PC-9 (cell line): Measurements from ENCODE around the gene PNO1. TPM values are rescaled to one million over a fixed set of nuclear protein-coding genes. Genes with fewer than 3 reads are reported as not detected.

ENCODE experiments used
- BruUV-seq: library from RNA; stranded (reverse); fragments of 400-500 nt; replicated peaks from 2 replicates; lab custom pipeline; 2021; lab: Mats Ljungman, UMichigan
- CTCF ChIA-PET: fragments of 300-600 bp; sonication (Branson Sonifier 250); formaldehyde crosslinking; loops from one replicate; lab custom pipeline; 2022; ENCODE audit warnings: antibody characterized with exemption; lab: Charles Lee
- POLR2A ChIA-PET: fragments of 300-600 bp; sonication (Branson Sonifier 250); formaldehyde crosslinking; loops from one replicate; lab custom pipeline; 2022; ENCODE audit warnings: antibody characterized with exemption; ENCODE audit not compliant: unreplicated experiment; lab: Charles Lee
- DNase-seq, 2 experiments: peaks; one replicate each; pipeline versions ENCODE4 v3.0.0 to v3.0.0-alpha.2; 2015 to 2022; ENCODE audit warnings: mixed read lengths in 1 of 2
- H2AFZ ChIP-seq: fragments of 200-600 bp; sonication (generic); 2 replicates; pipeline ENCODE4 v1.8.1; 2017; ENCODE audit warnings: antibody characterized with exemption
- H3F3A ChIP-seq: fragments of 200-600 bp; sonication (generic); 2 replicates; pipeline ENCODE4 v1.8.1; 2017; ENCODE audit warnings: antibody characterized with exemption, mild to moderate bottlenecking, low read depth; ENCODE audit not compliant: insufficient read depth
- H3K27ac ChIP-seq: fragments of 200-600 bp; sonication (generic); 2 replicates; pipeline ENCODE4 v1.6.1; 2016; ENCODE audit warnings: mixed run types
- H3K27me3 ChIP-seq: fragments of 200-600 bp; sonication (generic); 2 replicates; pipeline ENCODE4 v1.6.1; 2016; ENCODE audit warnings: low read depth, mixed run types; ENCODE audit not compliant: insufficient read depth
- H3K36me3 ChIP-seq: fragments of 200-600 bp; sonication (generic); 2 replicates; pipeline ENCODE4 v1.6.1; 2016; ENCODE audit warnings: low read depth, mixed run types
- H3K4me1 ChIP-seq: fragments of 200-600 bp; sonication (generic); replicated peaks from 2 replicates; pipeline ENCODE4 v1.6.1; 2016; ENCODE audit warnings: mixed run types; ENCODE audit not compliant: insufficient read depth
- H3K4me2 ChIP-seq: fragments of 200-600 bp; sonication (generic); 2 replicates; pipeline ENCODE4 v1.6.1; 2017; ENCODE audit warnings: mixed run types
- H3K4me3 ChIP-seq: fragments of 200-600 bp; sonication (generic); 2 replicates; pipeline ENCODE4 v1.6.1; 2016; ENCODE audit warnings: mixed run types
- H3K79me2 ChIP-seq: fragments of 200-600 bp; sonication (generic); 2 replicates; pipeline ENCODE4 v1.6.1; 2017; ENCODE audit warnings: low read depth, mixed run types
- H3K9me2 ChIP-seq: fragments of 200-600 bp; sonication (generic); 2 replicates; pipeline ENCODE4 v1.8.1; 2017; ENCODE audit warnings: mild to moderate bottlenecking; ENCODE audit not compliant: insufficient read depth
- H3K9me3 ChIP-seq: fragments of 200-600 bp; sonication (generic); 2 replicates; pipeline ENCODE4 v1.8.1; 2016; ENCODE audit warnings: low read depth; ENCODE audit not compliant: insufficient read depth
- H4K20me1 ChIP-seq: fragments of 200-600 bp; sonication (generic); 2 replicates; pipeline ENCODE4 v1.8.1; 2017; ENCODE audit not compliant: insufficient read depth
- CTCF ChIP-seq: fragments of 200-600 bp; sonication (generic); conservative IDR thresholded peaks from 2 replicates; pipeline ENCODE4 v1.6.1; 2017; ENCODE audit warnings: mixed run types, antibody characterized with exemption, mild to moderate bottlenecking, moderate library complexity
- EZH2 ChIP-seq: fragments of 200-600 bp; sonication (generic); IDR thresholded peaks from 2 replicates; pipeline ENCODE4 v1.8.0; 2017; ENCODE audit warnings: antibody characterized with exemption, low read depth
- intact Hi-C: fragments of 100-400 bp; cut with micrococcal nuclease; formaldehyde crosslinking; loops from one replicate; pipeline ENCODE4 v1.10.0; 2022; ENCODE audit not compliant: unreplicated experiment
- total RNA-seq: library from RNA; stranded (reverse); gene quantifications from 2 replicates; pipeline ENCODE4 v1.2.3, GENCODE V29; 2021

Gene PNO1
- total RNA-seq, 1 experiment from 2014 or later, result 17.8 TPM

DNA sequence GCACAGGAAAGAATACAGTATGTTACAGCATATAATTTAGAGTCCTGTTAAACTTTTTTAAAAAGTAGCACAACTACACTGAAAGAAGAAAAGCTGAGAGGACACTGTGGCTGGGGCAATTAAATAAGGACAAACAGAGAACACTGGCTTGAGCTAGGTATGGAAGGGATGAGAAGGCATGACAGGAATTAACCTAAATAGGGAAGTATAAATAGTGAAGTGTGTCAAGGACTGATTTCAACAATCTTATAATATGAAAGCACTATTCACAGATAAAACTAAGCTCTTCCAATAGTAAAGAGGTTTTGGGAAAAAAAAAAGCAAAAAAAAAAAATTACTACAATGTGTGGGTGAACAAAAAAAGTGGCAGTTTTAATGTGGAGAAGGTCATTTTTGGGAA lies 49.1 kb downstream of the PNO1 start:
- peaks cover 3% of the 10 kb centered on the region; the same call in 1 of the 2 replicates for H3K36me3 ChIP-seq
- peaks cover 40% of the 10 kb centered on the region for H4K20me1 ChIP-seq
- H3K4me3 ChIP-seq, result no peak overlapping the region
- no peaks in the 10 kb centered on the region for H3K4me1 ChIP-seq
- no peaks in the 10 kb centered on the region for H3K9me3 ChIP-seq
- TF ChIP-seq EZH2, result no peak
- TF ChIP-seq CTCF, result no peak
- H2AFZ ChIP-seq, result no peak overlapping the region
- H3K9me2 ChIP-seq, result no peaks in the 10 kb centered on the region
- CTCF ChIA-PET, result no interaction called here
- POLR2A ChIA-PET, result interaction anchor here (0.6 to 0.7 kb wide), 2 partner anchors 51 to 55 kb away, joined by 3 to 15 read pairs; no protein-coding TSS in a partner anchor
- DNase-seq, result no peak
- no TSS peak for BruUV-seq
- intact Hi-C loops, result no loop called here
- H3K27ac ChIP-seq, result peak overlapping the region; percentile 14; the same call in 1 of the 2 replicates
- H3F3A ChIP-seq, result peaks cover 4% of the 10 kb centered on the region; the same call in 1 of the 2 replicates
- H3K4me2 ChIP-seq, result no peak overlapping the region
- no peaks in the 10 kb centered on the region for H3K27me3 ChIP-seq
- peaks cover 78% of the 10 kb centered on the region for H3K79me2 ChIP-seq

- H3K4me1 ChIP-seq, result peaks cover 14% of the 10 kb centered on the region
- ChIA-PET POLR2A (no interaction called here), CTCF (no interaction called here)
- H3K27ac ChIP-seq, result no peak overlapping the region
- H3K9me2 ChIP-seq, result no peaks in the 10 kb centered on the region
- no peak overlapping the region for H2AFZ ChIP-seq
- H3K4me2 ChIP-seq, result no peak overlapping the region
- intact Hi-C loops, result no loop called here
- no peaks in the 10 kb centered on the region for H3K27me3 ChIP-seq
- H3K36me3 ChIP-seq, result peaks cover 8% of the 10 kb centered on the region
- no peak for DNase-seq
- H3K79me2 ChIP-seq, result peaks cover 93% of the 10 kb centered on the region
- peaks cover 16% of the 10 kb centered on the region for H4K20me1 ChIP-seq
- H3K4me3 ChIP-seq, result no peak overlapping the region
- TF ChIP-seq CTCF, result no peak
- BruUV-seq, result no TSS peak
- peaks cover 6% of the 10 kb centered on the region; the same call in 1 of the 2 replicates for H3F3A ChIP-seq
- no peaks in the 10 kb centered on the region for H3K9me3 ChIP-seq
These were observed 56.7 kb downstream of the PNO1 start for GRCh38 chr2:68214381-68214780.

- H3K4me2 ChIP-seq, result no peak overlapping the region
- H3K27me3 ChIP-seq, result no peaks in the 10 kb centered on the region
- ChIA-PET CTCF (no interaction called here), POLR2A (interaction anchor here (0.6 kb wide), 2 partner anchors 60 to 361 kb away, joined by 6 to 14 read pairs; no protein-coding TSS in a partner anchor)
- H3K36me3 ChIP-seq, result peaks cover 18% of the 10 kb centered on the region
- peaks cover 15% of the 10 kb centered on the region for H3K4me1 ChIP-seq
- peaks cover 6% of the 10 kb centered on the region; the same call in 1 of the 2 replicates for H3F3A ChIP-seq
- no peak overlapping the region for H3K27ac ChIP-seq
- peaks cover 97% of the 10 kb centered on the region for H3K79me2 ChIP-seq
- H3K9me3 ChIP-seq, result no peaks in the 10 kb centered on the region
- peaks cover 33% of the 10 kb centered on the region for H4K20me1 ChIP-seq
- H3K9me2 ChIP-seq, result no peaks in the 10 kb centered on the region
- intact Hi-C loops, result loop anchor here (1.0 kb wide), 1 partner anchor 17 kb away; no protein-coding TSS in a partner anchor
- TF ChIP-seq EZH2, result no peak
- no peak for TF ChIP-seq CTCF
- DNase-seq, result no peak
- BruUV-seq, result no TSS peak
- H2AFZ ChIP-seq, result no peak overlapping the region
- no peak overlapping the region for H3K4me3 ChIP-seq
These were observed 59.0 kb downstream of the PNO1 start for GRCh38 chr2:68216454-68217310.
